GM12878 (cell line): Measurements from ENCODE around the gene MVB12B. TPM values are rescaled to one million over a fixed set of nuclear protein-coding genes. Genes with fewer than 3 reads are reported as not detected.

ENCODE experiments used
- ATAC-seq: fragments of 200-7000 bp; cut with Tn5 transposase; 3 replicates; pipeline ENCODE4 v1.9.1; 2020; ENCODE audit warnings: mild to moderate bottlenecking, moderate library complexity
- BruUV-seq: library from RNA; stranded (reverse); fragments of 400-500 nt; replicated peaks from 2 replicates; lab custom pipeline; 2021; lab: Mats Ljungman, UMichigan
- CTCF ChIA-PET: fragments of 300-600 bp; sonication (Branson Sonifier 250); formaldehyde crosslinking; extraction: SDS; loops from one replicate; lab custom pipeline; 2021; ENCODE audit warnings: inconsistent platforms; lab: Yijun Ruan, JAX
- POLR2A ChIA-PET: fragments of 350-600 bp; formaldehyde crosslinking; extraction: SDS; loops from one replicate; lab custom pipeline; 2021; ENCODE audit warnings: inconsistent platforms; lab: Charles Lee
- RAD21 ChIA-PET: fragments of 300-600 bp; sonication (Branson Sonifier 250); formaldehyde crosslinking; loops from one replicate; lab custom pipeline; 2023; ENCODE audit warnings: antibody characterized with exemption; ENCODE audit not compliant: unreplicated experiment; lab: Charles Lee
- SMC1A ChIA-PET: fragments of 300-600 bp; sonication (Branson Sonifier 250); formaldehyde crosslinking; loops from one replicate; lab custom pipeline; 2023; ENCODE audit not compliant: unreplicated experiment, uncharacterized antibody; lab: Charles Lee
- DNase-seq: peaks from one replicate; pipeline ENCODE4 v3.0.0-alpha.2; 2011; ENCODE audit warnings: low read depth, low spot score
- FAIRE-seq: peaks from 3 replicates; lab custom pipeline; 2011; peaks lifted over from hg19 to GRCh38; lab: Jason Lieb, UNC
- H2AFZ ChIP-seq: 2 replicates; pipeline ENCODE4 v1.6.0; 2011; ENCODE audit warnings: low read depth, low read length, control low read depth; ENCODE audit not compliant: control insufficient read depth
- H3K27ac ChIP-seq: 2 replicates; pipeline ENCODE4 v1.5.1; 2011; ENCODE audit warnings: control low read depth; ENCODE audit not compliant: control insufficient read depth, insufficient read depth
- H3K27me3 ChIP-seq, 2 experiments: replicated peaks in 1 of 2; 2 replicates each; pipeline versions ENCODE4 v1.6.0 to v1.6.1; 2011; ENCODE audit warnings: low read length in 1 of 2; ENCODE audit not compliant: control insufficient read depth in 2 of 2, insufficient read depth in 2 of 2
- H3K36me3 ChIP-seq, 2 experiments: 2 replicates each; pipeline ENCODE4 v1.5.1; 2011; ENCODE audit warnings: low read length in 1 of 2; ENCODE audit not compliant: control insufficient read depth in 2 of 2, insufficient read depth in 2 of 2
- H3K4me1 ChIP-seq: 2 replicates; pipeline ENCODE4 v1.6.1; 2011; ENCODE audit warnings: mild to moderate bottlenecking, low read length, moderate library complexity, mixed read lengths; ENCODE audit not compliant: control insufficient read depth, insufficient read depth
- H3K4me2 ChIP-seq: 2 replicates; pipeline ENCODE4 v1.6.0; 2011; ENCODE audit warnings: control low read depth; ENCODE audit not compliant: control insufficient read depth, insufficient read depth
- H3K4me3 ChIP-seq: fragments of 200-600 bp; sonication (generic); 2 replicates; pipeline ENCODE4 v1.5.1; 2016
- H3K79me2 ChIP-seq: 2 replicates; pipeline ENCODE4 v1.6.0; 2011; ENCODE audit warnings: low read length; ENCODE audit not compliant: control insufficient read depth, insufficient read depth
- H3K9ac ChIP-seq: 2 replicates; pipeline ENCODE4 v1.8.0; 2011; ENCODE audit warnings: low read length, control low read depth, mixed read lengths; ENCODE audit not compliant: control insufficient read depth, insufficient read depth
- H3K9me3 ChIP-seq: replicated peaks from 3 replicates; pipeline ENCODE4 v1.5.1; 2011; ENCODE audit warnings: mild to moderate bottlenecking, low read length; ENCODE audit not compliant: control insufficient read depth, insufficient read depth
- H4K20me1 ChIP-seq: 2 replicates; pipeline ENCODE4 v1.6.0; 2011; ENCODE audit not compliant: control insufficient read depth, insufficient read depth
- ATF7 ChIP-seq: fragments of 450-650 bp; IDR thresholded peaks from 2 replicates; pipeline ENCODE4 v1.6.1; 2016; ENCODE audit warnings: low read depth, mild to moderate bottlenecking
- EP300 ChIP-seq, 2 experiments: fragments of 150-350 bp in 1 of 2; IDR thresholded peaks; 2 replicates each; pipeline ENCODE4 v1.6.1; 2011 to 2012; ENCODE audit warnings: low read depth in 2 of 2, low read length in 2 of 2, borderline replicate concordance in 1 of 2, improper control_type of control experiment in 1 of 2, inconsistent platforms in 1 of 2; ENCODE audit not compliant: control insufficient read depth in 1 of 2
- FOXK2 ChIP-seq: fragments of 450-650 bp; IDR thresholded peaks from 2 replicates; pipeline ENCODE4 v1.6.1; 2017; ENCODE audit warnings: mild to moderate bottlenecking, moderate library complexity
- HDAC6 ChIP-seq: fragments of 200-600 bp; sonication (generic); IDR thresholded peaks from one replicate; pipeline ENCODE4 v1.8.0; 2017; ENCODE audit warnings: antibody characterized with exemption; ENCODE audit not compliant: unreplicated experiment
- NFXL1 ChIP-seq: fragments of 450-650 bp; IDR thresholded peaks from 2 replicates; pipeline ENCODE4 v1.6.1; 2017; ENCODE audit warnings: antibody characterized with exemption, mild to moderate bottlenecking, borderline replicate concordance
- RFX5 ChIP-seq: IDR thresholded peaks from 2 replicates; pipeline ENCODE4 v1.6.1; 2011; ENCODE audit warnings: low read depth, low read length, improper control_type of control experiment
- SIN3A ChIP-seq: IDR thresholded peaks from 2 replicates; pipeline ENCODE4 v1.6.1; 2012; ENCODE audit warnings: low read depth, low read length, improper control_type of control experiment
- SREBF1 ChIP-seq: IDR thresholded peaks from 2 replicates; pipeline ENCODE4 v1.6.1; 2012; ENCODE audit warnings: mild to moderate bottlenecking, low read length
- YBX1 ChIP-seq: fragments of 450-650 bp; IDR thresholded peaks from 2 replicates; pipeline ENCODE4 v1.6.1; 2016; ENCODE audit warnings: antibody characterized with exemption
- YY1 ChIP-seq: IDR thresholded peaks from 2 replicates; pipeline ENCODE4 v1.6.1; 2011; ENCODE audit warnings: low read depth, mild to moderate bottlenecking, low read length
- ZBED1 ChIP-seq: IDR thresholded peaks from 2 replicates; pipeline ENCODE4 v1.6.1; 2016; ENCODE audit warnings: borderline replicate concordance
- ZNF622 ChIP-seq: fragments of 450-650 bp; IDR thresholded peaks from 2 replicates; pipeline ENCODE4 v1.6.1; 2017; ENCODE audit warnings: mild to moderate bottlenecking, inconsistent platforms
- ZZZ3 ChIP-seq: IDR thresholded peaks from 2 replicates; pipeline ENCODE4 v1.6.1; 2011; ENCODE audit warnings: low read depth; ENCODE audit not compliant: control insufficient read depth, insufficient read length
- WGBS: methylation state at CpG from one replicate; pipeline ENCODE4 v1.1.6; 2016; ENCODE audit warnings: low lambda C conversion rate; ENCODE audit not compliant: insufficient replicate concordance, insufficient coverage; ENCODE audit errors: missing lambda C conversion rate; 5-methylcytosine and 5-hydroxymethylcytosine counted together
- in situ Hi-C: fragments of 300-500 bp; cut with MboI; formaldehyde crosslinking; loops from 9 replicates; pipeline ENCODE4 v1.14.3; 2018; ENCODE audit warnings: mixed read lengths
- intact Hi-C: fragments of 100-400 bp; cut with micrococcal nuclease; formaldehyde crosslinking; loops from one replicate; pipeline ENCODE4 v1.14.2; 2022; ENCODE audit not compliant: unreplicated experiment
- polyA plus RNA-seq, 11 experiments: library from polyadenylated mRNA; depleted of rRNA in 4 of 11; unstranded in 6 of 11; stranded (reverse) in 5 of 11; fragments of >200 nt; fragmentation: Nextera tagmentation in 4 of 11; fragmentation: Illumina TruSeq in 1 of 11; extraction: Ambion mirVana in 4 of 11; extraction: Trizol in 1 of 11; gene quantifications; 1 replicate in 1 of 11; 2 replicates in 10 of 11; pipeline versions ENCODE4 v1.2.1 to v1.2.3, GENCODE V29; 2011 to 2016; ENCODE audit warnings: inconsistent platforms in 2 of 11, missing spikeins in 2 of 11, low read depth in 1 of 11
- total RNA-seq, 4 experiments: library from RNA; depleted of rRNA in 3 of 4; stranded (reverse); fragments of >200 nt in 3 of 4; fragmentation: Illumina TruSeq in 1 of 4; extraction: Trizol in 1 of 4; gene quantifications; 2 replicates each; pipeline versions ENCODE4 v1.2.1 to v1.2.3, GENCODE V29; 2013 to 2021
- TF ChIP-seq, protein P1 (sequence below): fragments of 450-650 bp; IDR thresholded peaks from 2 replicates; pipeline ENCODE4 v1.6.1; 2016; ENCODE audit warnings: mild to moderate bottlenecking

Gene MVB12B
- total and polyA plus RNA-seq, 10 of the 15 experiments (the other 5 are each of a cell fraction or from before 2014, with no cell fraction given), result 0.08 TPM; not detected in 9

DNA sequence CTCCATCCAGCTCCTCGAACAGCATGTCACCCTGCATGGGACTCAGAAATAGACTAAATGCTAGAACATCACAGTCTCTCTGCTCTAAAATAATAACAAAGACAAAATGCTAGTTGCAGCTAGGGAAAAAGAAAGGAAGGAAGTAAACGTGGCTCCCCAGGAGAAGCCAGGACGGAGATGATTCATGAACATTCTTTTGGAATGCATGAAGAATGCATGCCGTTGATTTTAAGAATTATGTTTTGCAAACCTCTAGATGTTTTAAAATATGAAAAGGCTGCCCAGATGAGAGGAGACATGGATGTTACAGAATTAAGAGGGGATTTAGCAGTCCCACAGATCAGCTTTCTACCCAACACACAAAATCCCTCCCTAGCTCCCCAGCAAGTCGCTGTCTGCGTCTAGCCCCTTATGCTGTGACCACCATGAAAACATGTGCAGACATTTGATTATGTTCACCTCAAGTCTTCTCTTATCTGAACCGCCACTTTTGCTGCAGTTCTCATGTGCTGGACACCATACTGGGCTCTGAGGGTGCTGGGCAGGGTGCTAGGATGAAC is 147.7 kb downstream of the MVB12B start:
- in situ Hi-C loops (loop anchor here (10.0 kb wide), 1 partner anchor 59 kb away; no protein-coding TSS in a partner anchor), intact Hi-C loops (loop anchor here (5.0 kb wide), 1 partner anchor 67 kb away; no protein-coding TSS in a partner anchor)
- Histone ChIP-seq H3K9ac (no peak overlapping the region), H2AFZ (no peak overlapping the region), H3K4me3 (no peak overlapping the region), H3K27me3 (peaks cover 0 to 2% of the 10 kb centered on the region in 2 experiments; a peak in 2 of 4 replicates), H3K27ac (no peak overlapping the region), H3K9me3 (no peaks in the 10 kb centered on the region; the same call in 2 of the 3 replicates), H3K36me3 (no peaks in the 10 kb centered on the region), H3K4me1 (peaks cover 15% of the 10 kb centered on the region), H3K4me2 (no peak overlapping the region), H4K20me1 (no peaks in the 10 kb centered on the region), H3K79me2 (no peaks in the 10 kb centered on the region)
- no TSS peak for BruUV-seq
- WGBS, result 53% methylated on average over 7 of the region's 7 CpGs
- no peak for ATAC-seq
- no peak for DNase-seq
- POLR2A ChIA-PET, result no interaction called here
- CTCF ChIA-PET, result interaction anchor here (0.9 to 1.4 kb wide), 2 partner anchors 17 to 84 kb away, joined by 3 read pairs; no protein-coding TSS in a partner anchor
- SMC1A ChIA-PET, result no interaction called here
- no peak for FAIRE-seq
- no peak for TF ChIP-seq SREBF1
- TF ChIP-seq YBX1, result no peak
- TF ChIP-seq ZZZ3, result no peak
- TF ChIP-seq ATF7, result no peak
- TF ChIP-seq EP300 (IDR thresholded peaks at IDR 0.05; ENCODE audit: borderline replicate concordance in 1 of 2, control insufficient read depth in 1 of 2, low read depth in 2 of 2, low read length in 2 of 2), result no peak
- no peak for TF ChIP-seq YY1
- TF ChIP-seq NFXL1, result no peak
- no peak for TF ChIP-seq SIN3A
- TF ChIP-seq HDAC6, result no peak
- TF ChIP-seq FOXK2, result no peak
- TF ChIP-seq, protein P1, sequence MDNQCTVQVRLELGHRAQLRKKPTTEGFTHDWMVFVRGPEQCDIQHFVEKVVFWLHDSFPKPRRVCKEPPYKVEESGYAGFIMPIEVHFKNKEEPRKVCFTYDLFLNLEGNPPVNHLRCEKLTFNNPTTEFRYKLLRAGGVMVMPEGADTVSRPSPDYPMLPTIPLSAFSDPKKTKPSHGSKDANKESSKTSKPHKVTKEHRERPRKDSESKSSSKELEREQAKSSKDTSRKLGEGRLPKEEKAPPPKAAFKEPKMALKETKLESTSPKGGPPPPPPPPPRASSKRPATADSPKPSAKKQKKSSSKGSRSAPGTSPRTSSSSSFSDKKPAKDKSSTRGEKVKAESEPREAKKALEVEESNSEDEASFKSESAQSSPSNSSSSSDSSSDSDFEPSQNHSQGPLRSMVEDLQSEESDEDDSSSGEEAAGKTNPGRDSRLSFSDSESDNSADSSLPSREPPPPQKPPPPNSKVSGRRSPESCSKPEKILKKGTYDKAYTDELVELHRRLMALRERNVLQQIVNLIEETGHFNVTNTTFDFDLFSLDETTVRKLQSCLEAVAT, result no peak
- no peak for TF ChIP-seq RFX5
- no peak for TF ChIP-seq ZBED1
- no peak for TF ChIP-seq ZNF622
- RAD21 ChIA-PET, result no interaction called here
